Measurements from ENCODE around the gene GMPPA.

GRCh38 chr2:219519526-219519916 lies 20.8 kb downstream of the GMPPA start:
- no peak for TF ChIP-seq CTCF (IDR thresholded peaks at IDR 0.05)
- TF ChIP-seq POLR2A (IDR thresholded peaks at IDR 0.05), result no peak
